ENCODE measurements around the gene PIGW. TPM values are rescaled to one million over a fixed set of nuclear protein-coding genes. Genes with fewer than 3 reads are reported as not detected.

The PIGW gene
- total RNA-seq, 4 donors from 2014 or later: 2.7 to 5.7 (median 3.4) TPM

- no peak for TF ChIP-seq POLR2A (IDR thresholded peaks at IDR 0.05)
- no peak for TF ChIP-seq EP300 (IDR thresholded peaks at IDR 0.05)
- TF ChIP-seq, protein P1, sequence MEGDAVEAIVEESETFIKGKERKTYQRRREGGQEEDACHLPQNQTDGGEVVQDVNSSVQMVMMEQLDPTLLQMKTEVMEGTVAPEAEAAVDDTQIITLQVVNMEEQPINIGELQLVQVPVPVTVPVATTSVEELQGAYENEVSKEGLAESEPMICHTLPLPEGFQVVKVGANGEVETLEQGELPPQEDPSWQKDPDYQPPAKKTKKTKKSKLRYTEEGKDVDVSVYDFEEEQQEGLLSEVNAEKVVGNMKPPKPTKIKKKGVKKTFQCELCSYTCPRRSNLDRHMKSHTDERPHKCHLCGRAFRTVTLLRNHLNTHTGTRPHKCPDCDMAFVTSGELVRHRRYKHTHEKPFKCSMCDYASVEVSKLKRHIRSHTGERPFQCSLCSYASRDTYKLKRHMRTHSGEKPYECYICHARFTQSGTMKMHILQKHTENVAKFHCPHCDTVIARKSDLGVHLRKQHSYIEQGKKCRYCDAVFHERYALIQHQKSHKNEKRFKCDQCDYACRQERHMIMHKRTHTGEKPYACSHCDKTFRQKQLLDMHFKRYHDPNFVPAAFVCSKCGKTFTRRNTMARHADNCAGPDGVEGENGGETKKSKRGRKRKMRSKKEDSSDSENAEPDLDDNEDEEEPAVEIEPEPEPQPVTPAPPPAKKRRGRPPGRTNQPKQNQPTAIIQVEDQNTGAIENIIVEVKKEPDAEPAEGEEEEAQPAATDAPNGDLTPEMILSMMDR (IDR thresholded peaks at IDR 0.05): no peak
- DNase-seq (ENCODE audit: low spot score in 2 of 2): no peak
- Histone ChIP-seq H3K9me3 (no peaks in the 10 kb centered on the region), H3K27ac (no peak overlapping the region), H3K27me3 (no peaks in the 10 kb centered on the region), H3K4me3 (no peak overlapping the region), H3K36me3 (peaks cover 2 to 99% (median 8%) of the 10 kb centered on the region in 3 donors), H3K4me1 (no peaks in the 10 kb centered on the region)
- 99 to 100% methylated on average over 6 to 7 of the region's 7 CpGs for WGBS, 2 donors
Measured at GRCh38 chr17:36527621-36528250, 7.1 kb upstream of the PIGW start.

DNA sequence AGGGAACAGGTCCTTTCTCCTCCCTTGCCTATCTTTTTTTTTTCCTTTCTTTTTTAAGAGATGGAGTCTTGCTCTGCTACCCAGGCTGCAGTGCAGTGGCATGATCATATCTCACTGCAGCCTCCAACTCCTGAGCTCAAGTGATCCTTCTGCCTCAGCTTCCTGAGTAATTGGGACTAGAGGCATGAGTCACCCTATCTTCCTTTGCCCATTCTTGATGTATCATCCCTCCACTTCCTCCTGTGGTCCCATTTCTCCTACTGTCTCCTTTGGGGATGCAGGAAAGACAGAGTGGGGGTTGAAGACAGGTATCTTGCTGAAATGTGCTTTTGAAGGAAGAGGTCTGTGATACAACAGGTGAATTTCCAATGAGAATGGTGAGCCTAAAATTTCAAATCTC, 5.7 kb upstream of the PIGW start:
- TF ChIP-seq POLR2A (IDR thresholded peaks at IDR 0.05) (no peak), EP300 (IDR thresholded peaks at IDR 0.05) (no peak)
- TF ChIP-seq, protein P1 (IDR thresholded peaks at IDR 0.05): no peak
- H3K9me3 ChIP-seq: no peaks in the 10 kb centered on the region
- H3K27ac ChIP-seq: no peak overlapping the region
- no peaks in the 10 kb centered on the region for H3K27me3 ChIP-seq
- peaks cover 0 to 91% (median 8%) of the 10 kb centered on the region in 3 donors for H3K36me3 ChIP-seq
- H3K4me1 ChIP-seq: peaks cover 0 to 7% (median 3%) of the 10 kb centered on the region in 4 donors
- DNase-seq (ENCODE audit: low spot score in 2 of 2): no peak
- no peak overlapping the region for H3K4me3 ChIP-seq

- no peaks in the 10 kb centered on the region for H3K27me3 ChIP-seq
- WGBS, 2 donors: 93 to 94% methylated on average over 2 of the region's 2 CpGs
- H3K36me3 ChIP-seq: peaks cover 0 to 63% (median 4%) of the 10 kb centered on the region in 3 donors
- H3K4me1 ChIP-seq: peaks cover 0 to 19% (median 8%) of the 10 kb centered on the region in 4 donors
- TF ChIP-seq POLR2A (IDR thresholded peaks at IDR 0.05) (no peak), EP300 (IDR thresholded peaks at IDR 0.05) (no peak)
- TF ChIP-seq, protein P1 (IDR thresholded peaks at IDR 0.05): no peak
- no peak overlapping the region for H3K27ac ChIP-seq
- H3K9me3 ChIP-seq: no peaks in the 10 kb centered on the region
- DNase-seq (ENCODE audit: low spot score in 2 of 2): no peak
- no peak overlapping the region for H3K4me3 ChIP-seq
Measured at GRCh38 chr17:36532435-36532975, 2.3 kb upstream of the PIGW start.

DNA sequence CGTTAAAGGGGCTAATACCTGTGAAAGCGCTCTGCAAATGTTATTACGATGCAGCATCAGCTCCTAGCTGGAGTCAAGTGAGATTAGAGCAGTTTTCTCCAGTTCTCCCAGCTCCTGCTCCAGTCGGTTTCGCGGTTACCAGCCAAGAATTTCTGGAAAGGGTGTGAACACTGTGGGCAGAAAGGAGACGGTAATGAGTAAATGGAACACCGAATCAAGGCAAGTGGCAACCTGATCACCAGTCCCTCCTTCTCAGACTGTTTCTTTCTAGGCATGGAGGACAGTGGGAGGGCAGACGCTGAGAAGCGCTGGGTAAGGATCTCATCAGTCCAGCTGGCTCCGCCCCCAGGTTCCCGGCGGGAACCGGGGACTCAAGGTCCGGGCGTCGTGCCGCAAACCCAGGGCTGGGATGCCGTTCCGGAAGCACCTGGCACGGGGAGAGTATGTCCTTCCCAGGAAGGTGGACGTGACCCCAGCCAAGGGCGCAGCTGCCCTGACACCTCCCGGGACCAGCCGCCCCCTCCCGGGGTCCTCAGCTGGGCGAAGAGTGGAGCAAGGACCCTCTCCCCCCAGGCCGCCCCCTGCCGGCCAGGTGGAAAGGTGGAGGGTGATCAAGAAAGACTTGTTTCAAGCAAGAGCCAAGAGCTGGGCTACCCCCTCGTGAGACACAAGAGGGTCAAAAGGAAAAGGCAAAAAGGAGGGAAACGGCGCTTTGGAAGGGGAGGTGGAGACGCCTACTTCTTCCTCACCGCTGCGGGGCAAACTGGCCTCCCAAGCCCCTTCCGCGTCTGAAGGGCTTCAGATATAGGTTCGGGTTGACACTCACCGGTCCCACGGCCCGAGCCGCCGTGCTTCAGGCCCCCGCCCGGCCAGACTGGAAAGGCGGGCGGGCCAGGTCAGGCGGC, 600 bp upstream of the PIGW start:
- TF ChIP-seq, protein P1 (IDR thresholded peaks at IDR 0.05): peak in 4 of 5 experiments; percentile 30 to 57 (median 44)
- TF ChIP-seq POLR2A (IDR thresholded peaks at IDR 0.05) (no peak), EP300 (IDR thresholded peaks at IDR 0.05) (no peak)
- peaks cover 0 to 19% (median 8%) of the 10 kb centered on the region in 4 donors for H3K4me1 ChIP-seq
- H3K9me3 ChIP-seq: no peaks in the 10 kb centered on the region
- peak overlapping the region; percentile 80 to 96 (median 90) for H3K27ac ChIP-seq
- no peaks in the 10 kb centered on the region for H3K27me3 ChIP-seq
- DNase-seq (ENCODE audit: low spot score in 2 of 2): peak; percentile 38 to 44
- WGBS, 2 donors: 8 to 9% methylated on average over 46 to 48 of the region's 48 CpGs
- H3K4me3 ChIP-seq: peak overlapping the region; percentile 60 to 85 (median 74)
- H3K36me3 ChIP-seq: peaks cover 0 to 61% (median 0%) of the 10 kb centered on the region in 3 donors

All from tibial nerve (tissue), 4 donors.